ENCODE data around the gene MRPS31.

DNA sequence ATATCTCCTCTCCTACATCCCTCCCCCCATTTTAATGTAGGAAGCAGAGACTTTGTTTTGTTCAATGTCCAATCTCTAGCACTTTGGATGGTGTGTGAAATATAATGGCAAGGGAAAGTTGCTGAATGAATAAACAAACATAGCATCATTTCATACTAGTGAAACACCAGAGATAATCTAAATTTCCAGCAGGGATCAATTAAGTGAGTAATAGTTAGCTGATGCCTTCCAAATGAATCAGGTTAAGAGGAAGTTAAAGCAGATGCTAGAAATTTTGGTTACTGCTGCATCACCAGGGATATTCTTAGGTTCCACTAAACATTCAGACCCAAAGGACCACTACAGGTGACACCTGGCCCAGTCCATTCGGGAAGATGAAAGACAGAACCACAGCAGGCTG is 8.1 kb downstream of the MRPS31 start:
- TF ChIP-seq FOXP2 (optimal IDR thresholded peaks at IDR 0.05; ENCODE audit: control extremely low read depth, extremely low read length, insufficient read depth) (no peak), POLR2AphosphoS5 (IDR thresholded peaks at IDR 0.05; ENCODE audit: borderline replicate concordance, low read depth, low read length) (no peak)

Data from SK-N-MC (cell line).